Measurements from ENCODE around the gene FGF12.

The FGF12 gene

GRCh38 chr3:192339214-192339613 lies 388.1 kb downstream of the FGF12 start:
- DNase-seq (ENCODE audit: low read depth in 2 of 2): no peak

- no peak for DNase-seq (ENCODE audit: low read depth in 2 of 2)
Observed at GRCh38 chr3:192336286-192336685, 391.1 kb downstream of the FGF12 start.

GRCh38 chr3:192332386-192333291 lies 394.7 kb downstream of the FGF12 start:
- DNase-seq (ENCODE audit: low read depth in 2 of 2): no peak

GRCh38 chr3:192331749-192332385 lies 395.5 kb downstream of the FGF12 start:
- no peak for DNase-seq (ENCODE audit: low read depth in 2 of 2)

- DNase-seq (ENCODE audit: low read depth in 2 of 2): no peak
Observed at GRCh38 chr3:192326656-192327055, 400.7 kb downstream of the FGF12 start.

GRCh38 chr3:192317564-192317963 lies 409.8 kb downstream of the FGF12 start:
- DNase-seq (ENCODE audit: low read depth in 2 of 2): no peak

- no peak for DNase-seq (ENCODE audit: low read depth in 2 of 2)
Observed at GRCh38 chr3:192313605-192314004, 413.7 kb downstream of the FGF12 start.

- DNase-seq (ENCODE audit: low read depth in 2 of 2): no peak
Observed at GRCh38 chr3:192307631-192308030, 419.7 kb downstream of the FGF12 start.

- DNase-seq (ENCODE audit: low read depth in 2 of 2): no peak
Observed at GRCh38 chr3:192303235-192303634, 424.1 kb downstream of the FGF12 start.

- no peak for DNase-seq (ENCODE audit: low read depth in 2 of 2)
Observed at GRCh38 chr3:192302721-192303120, 424.6 kb downstream of the FGF12 start.

GRCh38 chr3:192299921-192300320 lies 427.4 kb downstream of the FGF12 start:
- no peak for DNase-seq (ENCODE audit: low read depth in 2 of 2)

GRCh38 chr3:192296845-192297244 lies 430.5 kb downstream of the FGF12 start:
- DNase-seq (ENCODE audit: low read depth in 2 of 2): no peak

- no peak for DNase-seq (ENCODE audit: low read depth in 2 of 2)
Observed at GRCh38 chr3:192284443-192285072, 442.8 kb downstream of the FGF12 start.

GRCh38 chr3:192281207-192281880 lies 446.0 kb downstream of the FGF12 start:
- DNase-seq (ENCODE audit: low read depth in 2 of 2): no peak

- no peak for DNase-seq (ENCODE audit: low read depth in 2 of 2)
Observed at GRCh38 chr3:192279664-192280063, 447.7 kb downstream of the FGF12 start.

GRCh38 chr3:192277477-192277876 lies 449.9 kb downstream of the FGF12 start:
- DNase-seq (ENCODE audit: low read depth in 2 of 2): no peak

- peak; percentile 6 to 8 for DNase-seq (ENCODE audit: low read depth in 2 of 2)
Observed at GRCh38 chr3:192275741-192276355, 451.5 kb downstream of the FGF12 start.

- DNase-seq (ENCODE audit: low read depth in 2 of 2): no peak
Observed at GRCh38 chr3:192273697-192274010, 453.7 kb downstream of the FGF12 start.

GRCh38 chr3:192273001-192273696 lies 454.2 kb downstream of the FGF12 start:
- no peak for DNase-seq (ENCODE audit: low read depth in 2 of 2)

- DNase-seq (ENCODE audit: low read depth in 2 of 2): no peak
Observed at GRCh38 chr3:192262001-192262400, 465.3 kb downstream of the FGF12 start.

- no peak for DNase-seq (ENCODE audit: low read depth in 2 of 2)
Observed at GRCh38 chr3:192261135-192261534, 466.2 kb downstream of the FGF12 start.

Data from fibroblast of skin of left quadriceps (primary cell).